Measurements from ENCODE around the gene HIC1.
A peak's percentile ranks its signal among the peaks of the same experiment; 100 is the strongest.

DNA sequence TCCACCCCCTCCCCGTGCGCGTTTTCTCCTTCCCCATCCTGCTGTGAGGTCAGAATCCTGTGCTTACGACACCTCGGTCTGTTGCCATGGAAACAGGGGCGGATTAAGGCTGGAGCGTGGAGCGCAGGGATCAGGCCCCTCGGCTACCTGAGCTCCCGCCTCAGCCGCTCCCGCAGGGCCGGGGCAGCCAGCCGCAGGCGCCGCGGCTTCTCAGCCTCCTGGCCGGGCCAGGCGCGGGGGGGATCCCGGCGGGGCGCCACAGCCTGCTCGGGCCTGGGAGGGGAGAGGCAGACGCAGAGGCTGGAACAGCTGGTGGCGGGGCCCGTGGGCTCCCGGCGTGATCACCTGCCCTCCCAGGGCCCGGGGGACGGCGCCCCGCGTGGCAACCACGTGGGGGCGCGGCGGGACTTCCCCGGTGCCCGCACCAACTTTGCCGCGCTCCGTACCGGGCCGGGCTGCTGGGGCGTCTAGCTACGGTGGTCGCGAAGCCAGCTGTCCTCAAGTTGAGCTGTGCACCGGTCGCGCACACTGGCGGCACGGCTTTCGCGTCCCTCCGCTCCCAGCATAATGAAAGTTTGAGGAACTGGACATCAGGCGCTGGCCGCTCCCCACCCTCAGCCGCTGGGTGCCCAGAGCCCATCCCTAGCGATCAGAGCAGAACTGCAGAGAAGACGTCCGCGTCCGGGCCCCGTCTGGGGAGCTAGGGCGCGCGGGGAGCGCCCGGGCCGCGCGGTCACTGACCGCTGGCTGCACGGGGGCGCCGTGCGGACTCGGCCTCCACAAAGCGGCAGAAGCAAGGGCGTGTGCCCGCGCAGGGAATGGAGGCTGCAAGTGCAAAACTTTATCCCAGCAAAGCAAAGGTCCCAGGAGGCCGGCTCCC lies 31.0 kb upstream of the HIC1 start:
- TF ChIP-seq POLR2AphosphoS5 (IDR thresholded peaks at IDR 0.05) (no peak), CTCF (IDR thresholded peaks at IDR 0.05) (peak in 1 of 4 experiments; percentile 7)

All from gastroesophageal sphincter (tissue), 3 donors.